GM12878 (cell line): ENCODE data around the gene VPS25. TPM values are rescaled to one million over a fixed set of nuclear protein-coding genes. Genes with fewer than 3 reads are reported as not detected.

Experiments used
- ATAC-seq: fragments of 200-7000 bp; cut with Tn5 transposase; 3 replicates; pipeline ENCODE4 v1.9.1; 2020; ENCODE audit warnings: mild to moderate bottlenecking, moderate library complexity
- BruUV-seq: library from RNA; stranded (reverse); fragments of 400-500 nt; replicated peaks from 2 replicates; lab custom pipeline; 2021; lab: Mats Ljungman, UMichigan
- CTCF ChIA-PET: fragments of 300-600 bp; sonication (Branson Sonifier 250); formaldehyde crosslinking; extraction: SDS; loops from one replicate; lab custom pipeline; 2021; ENCODE audit warnings: inconsistent platforms; lab: Yijun Ruan, JAX
- POLR2A ChIA-PET: fragments of 350-600 bp; formaldehyde crosslinking; extraction: SDS; loops from one replicate; lab custom pipeline; 2021; ENCODE audit warnings: inconsistent platforms; lab: Charles Lee
- RAD21 ChIA-PET: fragments of 300-600 bp; sonication (Branson Sonifier 250); formaldehyde crosslinking; loops from one replicate; lab custom pipeline; 2023; ENCODE audit warnings: antibody characterized with exemption; ENCODE audit not compliant: unreplicated experiment; lab: Charles Lee
- SMC1A ChIA-PET: fragments of 300-600 bp; sonication (Branson Sonifier 250); formaldehyde crosslinking; loops from one replicate; lab custom pipeline; 2023; ENCODE audit not compliant: unreplicated experiment, uncharacterized antibody; lab: Charles Lee
- DNase-seq: peaks from one replicate; pipeline ENCODE4 v3.0.0-alpha.2; 2011; ENCODE audit warnings: low read depth, low spot score
- FAIRE-seq: peaks from 3 replicates; lab custom pipeline; 2011; peaks lifted over from hg19 to GRCh38; lab: Jason Lieb, UNC
- H2AFZ ChIP-seq: 2 replicates; pipeline ENCODE4 v1.6.0; 2011; ENCODE audit warnings: low read depth, low read length, control low read depth; ENCODE audit not compliant: control insufficient read depth
- H3K27ac ChIP-seq: 2 replicates; pipeline ENCODE4 v1.5.1; 2011; ENCODE audit warnings: control low read depth; ENCODE audit not compliant: control insufficient read depth, insufficient read depth
- H3K27me3 ChIP-seq, 2 experiments: replicated peaks in 1 of 2; 2 replicates each; pipeline versions ENCODE4 v1.6.0 to v1.6.1; 2011; ENCODE audit warnings: low read length in 1 of 2; ENCODE audit not compliant: control insufficient read depth in 2 of 2, insufficient read depth in 2 of 2
- H3K36me3 ChIP-seq, 2 experiments: 2 replicates each; pipeline ENCODE4 v1.5.1; 2011; ENCODE audit warnings: low read length in 1 of 2; ENCODE audit not compliant: control insufficient read depth in 2 of 2, insufficient read depth in 2 of 2
- H3K4me1 ChIP-seq: 2 replicates; pipeline ENCODE4 v1.6.1; 2011; ENCODE audit warnings: mild to moderate bottlenecking, low read length, moderate library complexity, mixed read lengths; ENCODE audit not compliant: control insufficient read depth, insufficient read depth
- H3K4me2 ChIP-seq: 2 replicates; pipeline ENCODE4 v1.6.0; 2011; ENCODE audit warnings: control low read depth; ENCODE audit not compliant: control insufficient read depth, insufficient read depth
- H3K4me3 ChIP-seq: fragments of 200-600 bp; sonication (generic); 2 replicates; pipeline ENCODE4 v1.5.1; 2016
- H3K79me2 ChIP-seq: 2 replicates; pipeline ENCODE4 v1.6.0; 2011; ENCODE audit warnings: low read length; ENCODE audit not compliant: control insufficient read depth, insufficient read depth
- H3K9ac ChIP-seq: 2 replicates; pipeline ENCODE4 v1.8.0; 2011; ENCODE audit warnings: low read length, control low read depth, mixed read lengths; ENCODE audit not compliant: control insufficient read depth, insufficient read depth
- H3K9me3 ChIP-seq: replicated peaks from 3 replicates; pipeline ENCODE4 v1.5.1; 2011; ENCODE audit warnings: mild to moderate bottlenecking, low read length; ENCODE audit not compliant: control insufficient read depth, insufficient read depth
- H4K20me1 ChIP-seq: 2 replicates; pipeline ENCODE4 v1.6.0; 2011; ENCODE audit not compliant: control insufficient read depth, insufficient read depth
- CEBPB ChIP-seq, 2 experiments: fragments of 150-350 bp in 1 of 2; IDR thresholded peaks; 2 replicates each; pipeline ENCODE4 v1.6.1; 2012 to 2014; ENCODE audit warnings: low read depth in 2 of 2, low read length in 2 of 2, borderline replicate concordance in 1 of 2, inconsistent platforms in 1 of 2
- EED ChIP-seq: sonication (generic); IDR thresholded peaks from 2 replicates; pipeline ENCODE4 v1.6.1; 2016; ENCODE audit warnings: antibody characterized with exemption, low read depth
- ELK1 ChIP-seq: IDR thresholded peaks from 2 replicates; pipeline ENCODE4 v1.6.1; 2012; ENCODE audit warnings: low read depth, low read length, improper control_type of control experiment
- GABPA ChIP-seq: IDR thresholded peaks from 2 replicates; pipeline ENCODE4 v1.6.1; 2014; ENCODE audit warnings: antibody characterized with exemption, low read depth, mild to moderate bottlenecking, inconsistent platforms
- JUND ChIP-seq: IDR thresholded peaks from 2 replicates; pipeline ENCODE4 v1.6.1; 2012; ENCODE audit warnings: low read depth, mild to moderate bottlenecking, low read length, improper control_type of control experiment, moderate library complexity
- KAT2A ChIP-seq: conservative IDR thresholded peaks from 2 replicates; pipeline ENCODE4 v1.6.1; 2011; ENCODE audit warnings: low read depth, low read length; ENCODE audit not compliant: control insufficient read depth
- MEF2B ChIP-seq: fragments of 450-650 bp; IDR thresholded peaks from 2 replicates; pipeline ENCODE4 v1.6.1; 2018; ENCODE audit warnings: mild to moderate bottlenecking, moderate library complexity; ENCODE audit not compliant: partially characterized antibody, poor library complexity, severe bottlenecking
- NKRF ChIP-seq: fragments of 450-650 bp; conservative IDR thresholded peaks from 2 replicates; pipeline ENCODE4 v1.6.1; 2017; ENCODE audit warnings: mild to moderate bottlenecking, moderate library complexity
- PAX5 ChIP-seq: IDR thresholded peaks from 2 replicates; pipeline ENCODE4 v1.6.1; 2011; ENCODE audit warnings: low read depth, low read length, borderline replicate concordance
- PML ChIP-seq: IDR thresholded peaks from 2 replicates; pipeline ENCODE4 v1.6.1; 2012; ENCODE audit warnings: low read length, inconsistent platforms
- SMAD5 ChIP-seq: IDR thresholded peaks from 2 replicates; pipeline ENCODE4 v1.6.1; 2016; ENCODE audit warnings: antibody characterized with exemption, low read depth
- STAT3 ChIP-seq: IDR thresholded peaks from 2 replicates; pipeline ENCODE4 v1.6.1; 2011; ENCODE audit warnings: low read depth, low read length, improper control_type of control experiment
- WGBS: methylation state at CpG from one replicate; pipeline ENCODE4 v1.1.6; 2016; ENCODE audit warnings: low lambda C conversion rate; ENCODE audit not compliant: insufficient replicate concordance, insufficient coverage; ENCODE audit errors: missing lambda C conversion rate; 5-methylcytosine and 5-hydroxymethylcytosine counted together
- in situ Hi-C: fragments of 300-500 bp; cut with MboI; formaldehyde crosslinking; loops from 9 replicates; pipeline ENCODE4 v1.14.3; 2018; ENCODE audit warnings: mixed read lengths
- intact Hi-C: fragments of 100-400 bp; cut with micrococcal nuclease; formaldehyde crosslinking; loops from one replicate; pipeline ENCODE4 v1.14.2; 2022; ENCODE audit not compliant: unreplicated experiment
- polyA plus RNA-seq, 11 experiments: library from polyadenylated mRNA; depleted of rRNA in 4 of 11; unstranded in 6 of 11; stranded (reverse) in 5 of 11; fragments of >200 nt; fragmentation: Nextera tagmentation in 4 of 11; fragmentation: Illumina TruSeq in 1 of 11; extraction: Ambion mirVana in 4 of 11; extraction: Trizol in 1 of 11; gene quantifications; 1 replicate in 1 of 11; 2 replicates in 10 of 11; pipeline versions ENCODE4 v1.2.1 to v1.2.3, GENCODE V29; 2011 to 2016; ENCODE audit warnings: inconsistent platforms in 2 of 11, missing spikeins in 2 of 11, low read depth in 1 of 11
- total RNA-seq, 4 experiments: library from RNA; depleted of rRNA in 3 of 4; stranded (reverse); fragments of >200 nt in 3 of 4; fragmentation: Illumina TruSeq in 1 of 4; extraction: Trizol in 1 of 4; gene quantifications; 2 replicates each; pipeline versions ENCODE4 v1.2.1 to v1.2.3, GENCODE V29; 2013 to 2021

VPS25 gene
- total and polyA plus RNA-seq, 10 of the 15 experiments (the other 5 are each of a cell fraction or from before 2014, with no cell fraction given): 92.7 to 185 (median 136) TPM

- H3K9ac ChIP-seq: no peak overlapping the region
- no TSS peak for BruUV-seq
- H3K27ac ChIP-seq: no peak overlapping the region
- peak; percentile 26; the same call in 1 of the 2 replicates for TF ChIP-seq PAX5
- TF ChIP-seq STAT3: no peak
- TF ChIP-seq, all 136 proteins: peak for 1
- RAD21 ChIA-PET: interaction anchor here (0.6 kb wide), 1 partner anchor 789 kb away, joined by 3 read pairs; no protein-coding TSS in a partner anchor
- Histone ChIP-seq H3K27me3 (no peaks in the 10 kb centered on the region; a peak in 1 of 4 replicates), H3K79me2 (no peaks in the 10 kb centered on the region), H3K36me3 (no peaks in the 10 kb centered on the region), H3K4me3 (no peak overlapping the region), H3K4me2 (no peak overlapping the region), H3K4me1 (peaks cover 2% of the 10 kb centered on the region; the same call in 1 of the 2 replicates), H4K20me1 (no peaks in the 10 kb centered on the region), H3K9me3 (no peaks in the 10 kb centered on the region), H2AFZ (no peak overlapping the region)
- POLR2A ChIA-PET: interaction anchor here (0.5 to 1.1 kb wide), 3 partner anchors 70 to 131 kb away, joined by 3 to 6 read pairs (median 3); no protein-coding TSS in a partner anchor
- intact Hi-C loops: no loop called here
- in situ Hi-C loops: loop anchor here (5.0 kb wide), 1 partner anchor 48 kb away; no protein-coding TSS in a partner anchor
- FAIRE-seq (no peak), ATAC-seq (no peak), DNase-seq (no peak)
- SMC1A ChIA-PET: no interaction called here
- CTCF ChIA-PET: interaction anchor here (1.0 to 2.1 kb wide), 3 partner anchors 9 to 176 kb away, joined by 3 to 10 read pairs (median 4); no protein-coding TSS in a partner anchor
- 18% methylated on average over 3 of the region's 3 CpGs for WGBS
These were observed 18.5 kb upstream of the VPS25 start for GRCh38 chr17:42754782-42755181.

- BruUV-seq: no TSS peak
- H3K27me3 ChIP-seq: no peaks in the 10 kb centered on the region
- no peaks in the 10 kb centered on the region for H4K20me1 ChIP-seq
- no peaks in the 10 kb centered on the region for H3K36me3 ChIP-seq
- H3K4me1 ChIP-seq: peaks cover 17% of the 10 kb centered on the region
- ChIA-PET SMC1A (interaction anchor here (0.6 to 5.9 kb wide), 15 partner anchors 11 to 181 kb away, joined by 3 to 71 read pairs (median 5); partner anchors contain the start of genes PSMC3IP, RETREG3, TUBG1 and VPS25), CTCF (interaction anchor here (0.6 to 8.1 kb wide), 18 partner anchors 11 to 453 kb away, joined by 3 to 164 read pairs (median 4); partner anchors contain the start of genes BECN1, PSMC3IP, RPL27 and VPS25), POLR2A (interaction anchor here (0.5 to 1.5 kb wide), 11 partner anchors 9 to 1484 kb away, joined by 3 to 11 read pairs (median 3); partner anchors contain the start of genes MLX, PSMC3IP, RPL27 and VPS25), RAD21 (interaction anchor here (0.8 to 4.6 kb wide), 11 partner anchors 10 to 206 kb away, joined by 3 to 47 read pairs (median 5); partner anchors contain the start of genes PSMC3IP and VPS25)
- ATAC-seq (peak; percentile 81), DNase-seq (no peak), FAIRE-seq (peak; percentile 52)
- peak overlapping the region; percentile 37; the same call in 1 of the 2 replicates for H3K4me3 ChIP-seq
- H3K9me3 ChIP-seq: no peaks in the 10 kb centered on the region
- H3K27ac ChIP-seq: no peak overlapping the region
- in situ Hi-C loops (loop anchor here (10.0 kb wide), 1 partner anchor 185 kb away; the partner anchor contains the start of gene PSMC3IP), intact Hi-C loops (loop anchor here (5.0 kb wide), 2 partner anchors 78 to 213 kb away; partner anchors contain the start of genes CCR10 and CNTNAP1)
- no peak overlapping the region; the same call in 1 of the 2 replicates for H2AFZ ChIP-seq
- no peaks in the 10 kb centered on the region for H3K79me2 ChIP-seq
- WGBS: 23% methylated on average over 11 of the region's 11 CpGs
- H3K4me2 ChIP-seq: peak overlapping the region; percentile 59; the same call in 1 of the 2 replicates
- no peak overlapping the region for H3K9ac ChIP-seq
- no peak for TF ChIP-seq PML
- TF ChIP-seq KAT2A: no peak
- no peak for TF ChIP-seq GABPA
- TF ChIP-seq JUND: no peak
- TF ChIP-seq MEF2B: no peak
- TF ChIP-seq ELK1: no peak
- TF ChIP-seq EED: no peak
- no peak for TF ChIP-seq SMAD5
- TF ChIP-seq CEBPB (IDR thresholded peaks at IDR 0.05; ENCODE audit: borderline replicate concordance in 1 of 2, low read depth in 2 of 2, low read length in 2 of 2): no peak
- no peak for TF ChIP-seq NKRF
These were observed 13.1 kb upstream of the VPS25 start for GRCh38 chr17:42759982-42760651.
